Measurements from ENCODE around the gene SLC5A9. TPM values are rescaled to one million over a fixed set of nuclear protein-coding genes. Genes with fewer than 3 reads are reported as not detected.

SLC5A9 gene
- total and polyA plus RNA-seq, 2 donors (not counting 1 experiment from before 2014, with no cell fraction given) = 0.07 TPM; not detected in 1

DNA sequence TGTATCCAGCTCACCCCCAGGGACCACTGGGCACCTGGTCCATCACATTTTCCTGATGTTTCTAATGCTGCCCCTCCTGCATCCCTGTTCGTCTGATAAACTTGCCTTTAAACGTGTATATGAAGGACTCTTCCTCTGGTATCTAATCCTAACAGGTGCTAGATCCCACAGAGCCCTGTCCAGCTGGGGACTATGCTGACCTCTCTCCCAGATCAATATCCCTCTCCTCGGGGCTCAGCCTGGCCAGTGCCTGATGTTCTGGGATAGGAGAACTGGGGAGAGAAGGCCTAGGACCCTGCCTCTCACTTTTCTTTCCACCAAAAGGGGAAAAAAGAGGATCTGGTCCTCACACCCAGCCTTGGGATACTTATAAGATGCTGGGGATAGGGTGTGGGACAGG, 1.4 kb upstream of the SLC5A9 start:
- Histone ChIP-seq H3K79me2 (ENCODE audit: control insufficient read depth, insufficient read depth, low read length) (no peaks in the 10 kb centered on the region), H3K27ac (ENCODE audit: low read length in 2 of 2) (no peak overlapping the region), H3K9ac (ENCODE audit: low read length) (no peak overlapping the region), H2AFZ (ENCODE audit: insufficient read depth, low read depth, low read length, poor library complexity, severe bottlenecking) (no peak overlapping the region), H3K4me3 (ENCODE audit: control extremely low read depth in 1 of 5, extremely low read depth in 1 of 5, insufficient read depth in 1 of 5, low read depth in 2 of 5, low read length in 4 of 5) (no peak overlapping the region), H4K20me1 (ENCODE audit: control insufficient read depth, insufficient read depth, low read length, poor library complexity, severe bottlenecking) (no peaks in the 10 kb centered on the region), H3K27me3 (replicated peaks in 1 of 4; ENCODE audit: control extremely low read depth in 1 of 4, control insufficient read depth in 3 of 4, insufficient read depth in 4 of 4, low read length in 3 of 4) (peaks cover 0 to 2% (median 0%) of the 10 kb centered on the region in 4 experiments), H3K4me1 (ENCODE audit: control insufficient read depth in 2 of 2, insufficient read depth in 2 of 2, low read length in 2 of 2) (no peaks in the 10 kb centered on the region), H3K4me2 (replicated peaks; ENCODE audit: low read depth, low read length, poor library complexity, severe bottlenecking) (no peak overlapping the region), H3K36me3 (replicated peaks in 1 of 2; ENCODE audit: control extremely low read depth in 1 of 2, control insufficient read depth in 1 of 2, extremely low read depth in 1 of 2, insufficient read depth in 2 of 2, low read length in 1 of 2) (no peaks in the 10 kb centered on the region), H3K9me3 (ENCODE audit: control extremely low read depth in 1 of 3, control insufficient read depth in 2 of 3, insufficient read depth in 1 of 3, low read length in 2 of 3) (no peaks in the 10 kb centered on the region)
- intact Hi-C loops (cut with micrococcal nuclease) = no loop called here
- peaks cover 6% of the 10 kb centered on the region for H3K27me3 Mint-ChIP-seq
- POLR2A ChIA-PET = no interaction called here
- TF ChIP-seq, protein P1, sequence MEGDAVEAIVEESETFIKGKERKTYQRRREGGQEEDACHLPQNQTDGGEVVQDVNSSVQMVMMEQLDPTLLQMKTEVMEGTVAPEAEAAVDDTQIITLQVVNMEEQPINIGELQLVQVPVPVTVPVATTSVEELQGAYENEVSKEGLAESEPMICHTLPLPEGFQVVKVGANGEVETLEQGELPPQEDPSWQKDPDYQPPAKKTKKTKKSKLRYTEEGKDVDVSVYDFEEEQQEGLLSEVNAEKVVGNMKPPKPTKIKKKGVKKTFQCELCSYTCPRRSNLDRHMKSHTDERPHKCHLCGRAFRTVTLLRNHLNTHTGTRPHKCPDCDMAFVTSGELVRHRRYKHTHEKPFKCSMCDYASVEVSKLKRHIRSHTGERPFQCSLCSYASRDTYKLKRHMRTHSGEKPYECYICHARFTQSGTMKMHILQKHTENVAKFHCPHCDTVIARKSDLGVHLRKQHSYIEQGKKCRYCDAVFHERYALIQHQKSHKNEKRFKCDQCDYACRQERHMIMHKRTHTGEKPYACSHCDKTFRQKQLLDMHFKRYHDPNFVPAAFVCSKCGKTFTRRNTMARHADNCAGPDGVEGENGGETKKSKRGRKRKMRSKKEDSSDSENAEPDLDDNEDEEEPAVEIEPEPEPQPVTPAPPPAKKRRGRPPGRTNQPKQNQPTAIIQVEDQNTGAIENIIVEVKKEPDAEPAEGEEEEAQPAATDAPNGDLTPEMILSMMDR (IDR thresholded peaks at IDR 0.05) = no peak
- no peak for TF ChIP-seq EZH2 (IDR thresholded peaks at IDR 0.05; ENCODE audit: borderline replicate concordance, insufficient read depth, low read depth, low read length, poor library complexity, severe bottlenecking)
- H3K4me1 Mint-ChIP-seq = no peaks in the 10 kb centered on the region
- no peak overlapping the region for H3K27ac Mint-ChIP-seq
- CTCF ChIA-PET = no interaction called here
- DNase-seq (no peak), ATAC-seq (ENCODE audit: low read depth) (no peak)
- no peak overlapping the region for H3K4me3 Mint-ChIP-seq
- 100% methylated on average over 2 of the region's 3 CpGs for WGBS (ENCODE audit: insufficient coverage)
- no peaks in the 10 kb centered on the region for H3K9me3 Mint-ChIP-seq (ENCODE audit: insufficient read depth)

DNA sequence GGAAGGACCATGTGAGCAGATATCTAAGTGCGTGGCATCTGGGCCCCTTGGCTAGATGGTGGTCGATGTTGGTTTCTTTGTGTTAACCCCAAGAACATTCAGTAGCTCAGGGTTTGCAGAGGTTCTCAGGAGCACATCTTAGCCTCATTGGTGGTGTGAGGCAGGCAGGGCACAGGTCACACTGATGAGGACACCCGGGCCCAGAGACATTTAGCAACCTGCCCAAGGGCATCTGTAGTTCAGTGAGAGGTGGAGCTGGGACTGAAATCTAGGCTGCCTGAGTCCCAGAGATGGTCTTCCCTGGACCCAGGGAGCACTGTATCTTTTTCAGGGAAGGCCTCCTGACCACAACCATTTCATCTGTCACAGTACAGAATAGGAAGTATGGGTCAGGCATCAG, 859 bp upstream of the SLC5A9 start:
- Histone ChIP-seq H3K27ac (ENCODE audit: low read length in 2 of 2) (no peak overlapping the region), H3K4me2 (replicated peaks; ENCODE audit: low read depth, low read length, poor library complexity, severe bottlenecking) (no peak overlapping the region), H3K4me1 (ENCODE audit: control insufficient read depth in 2 of 2, insufficient read depth in 2 of 2, low read length in 2 of 2) (peaks cover 0 to under 1% of the 10 kb centered on the region in 2 donors), H4K20me1 (ENCODE audit: control insufficient read depth, insufficient read depth, low read length, poor library complexity, severe bottlenecking) (no peaks in the 10 kb centered on the region), H3K79me2 (ENCODE audit: control insufficient read depth, insufficient read depth, low read length) (no peaks in the 10 kb centered on the region), H3K36me3 (replicated peaks in 1 of 2; ENCODE audit: control extremely low read depth in 1 of 2, control insufficient read depth in 1 of 2, extremely low read depth in 1 of 2, insufficient read depth in 2 of 2, low read length in 1 of 2) (no peaks in the 10 kb centered on the region), H3K9me3 (ENCODE audit: control extremely low read depth in 1 of 3, control insufficient read depth in 2 of 3, insufficient read depth in 1 of 3, low read length in 2 of 3) (no peaks in the 10 kb centered on the region), H2AFZ (ENCODE audit: insufficient read depth, low read depth, low read length, poor library complexity, severe bottlenecking) (no peak overlapping the region), H3K4me3 (ENCODE audit: control extremely low read depth in 1 of 5, extremely low read depth in 1 of 5, insufficient read depth in 1 of 5, low read depth in 2 of 5, low read length in 4 of 5) (no peak overlapping the region), H3K9ac (ENCODE audit: low read length) (no peak overlapping the region), H3K27me3 (replicated peaks in 1 of 4; ENCODE audit: control extremely low read depth in 1 of 4, control insufficient read depth in 3 of 4, insufficient read depth in 4 of 4, low read length in 3 of 4) (peaks cover 0 to 2% (median 0%) of the 10 kb centered on the region in 4 experiments)
- ChIA-PET CTCF (no interaction called here), POLR2A (no interaction called here)
- 94% methylated on average over 3 of the region's 3 CpGs for WGBS (ENCODE audit: insufficient coverage)
- intact Hi-C loops (cut with micrococcal nuclease) = no loop called here
- Mint-ChIP-seq H3K9me3 (ENCODE audit: insufficient read depth) (no peaks in the 10 kb centered on the region), H3K4me1 (no peaks in the 10 kb centered on the region), H3K27ac (no peak overlapping the region), H3K4me3 (no peak overlapping the region), H3K27me3 (peaks cover 4% of the 10 kb centered on the region)
- TF ChIP-seq EZH2 (IDR thresholded peaks at IDR 0.05; ENCODE audit: borderline replicate concordance, insufficient read depth, low read depth, low read length, poor library complexity, severe bottlenecking) = no peak
- TF ChIP-seq, protein P1 (IDR thresholded peaks at IDR 0.05) = no peak
- DNase-seq (no peak), ATAC-seq (ENCODE audit: low read depth) (no peak)

Data from B cell (primary cell).